Measurements from ENCODE around the gene KLF7. TPM values are rescaled to one million over a fixed set of nuclear protein-coding genes. Genes with fewer than 3 reads are reported as not detected.

KLF7 gene
- total RNA-seq, 4 donors from 2014 or later, result 22.5 to 63.5 (median 37.1) TPM

DNA sequence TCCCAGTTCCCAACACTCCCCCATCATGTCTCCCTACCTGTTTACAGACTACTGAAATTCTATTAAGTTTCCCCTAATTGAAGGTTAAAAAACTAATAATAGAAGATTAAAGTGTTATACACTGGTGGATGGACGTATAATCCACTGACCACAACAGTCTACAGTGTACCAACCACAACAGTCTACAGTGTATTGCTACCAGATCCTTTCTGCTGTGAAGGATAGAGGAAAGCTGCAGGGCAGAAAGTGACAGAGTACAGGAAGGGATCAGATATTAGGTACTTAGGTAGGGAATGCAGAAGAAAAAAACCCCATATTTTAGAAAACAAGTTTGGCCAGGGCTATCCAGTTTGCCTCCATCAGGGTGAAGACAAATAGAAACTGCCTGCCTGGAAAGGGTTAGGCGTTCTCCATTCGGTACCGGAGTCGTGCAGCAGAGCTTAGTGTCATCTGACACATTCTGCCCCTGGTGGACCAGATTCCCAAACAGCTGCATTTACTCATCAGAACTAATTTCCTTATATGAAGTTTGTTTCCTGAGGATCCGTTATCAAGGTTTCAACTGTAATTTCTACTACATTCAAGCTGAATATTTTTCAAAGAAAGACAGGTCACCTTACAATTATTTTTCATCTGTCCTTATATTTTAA is 49.9 kb downstream of the KLF7 start:
- DNase-seq, result no peak
- no peaks in the 10 kb centered on the region for H3K9me3 ChIP-seq
- H3K27ac ChIP-seq, result no peak overlapping the region
- no peaks in the 10 kb centered on the region for H3K4me1 ChIP-seq
- H3K4me3 ChIP-seq, result no peak overlapping the region
- no peaks in the 10 kb centered on the region for H3K36me3 ChIP-seq
- H3K27me3 ChIP-seq, result no peaks in the 10 kb centered on the region
- TF ChIP-seq, protein P1, sequence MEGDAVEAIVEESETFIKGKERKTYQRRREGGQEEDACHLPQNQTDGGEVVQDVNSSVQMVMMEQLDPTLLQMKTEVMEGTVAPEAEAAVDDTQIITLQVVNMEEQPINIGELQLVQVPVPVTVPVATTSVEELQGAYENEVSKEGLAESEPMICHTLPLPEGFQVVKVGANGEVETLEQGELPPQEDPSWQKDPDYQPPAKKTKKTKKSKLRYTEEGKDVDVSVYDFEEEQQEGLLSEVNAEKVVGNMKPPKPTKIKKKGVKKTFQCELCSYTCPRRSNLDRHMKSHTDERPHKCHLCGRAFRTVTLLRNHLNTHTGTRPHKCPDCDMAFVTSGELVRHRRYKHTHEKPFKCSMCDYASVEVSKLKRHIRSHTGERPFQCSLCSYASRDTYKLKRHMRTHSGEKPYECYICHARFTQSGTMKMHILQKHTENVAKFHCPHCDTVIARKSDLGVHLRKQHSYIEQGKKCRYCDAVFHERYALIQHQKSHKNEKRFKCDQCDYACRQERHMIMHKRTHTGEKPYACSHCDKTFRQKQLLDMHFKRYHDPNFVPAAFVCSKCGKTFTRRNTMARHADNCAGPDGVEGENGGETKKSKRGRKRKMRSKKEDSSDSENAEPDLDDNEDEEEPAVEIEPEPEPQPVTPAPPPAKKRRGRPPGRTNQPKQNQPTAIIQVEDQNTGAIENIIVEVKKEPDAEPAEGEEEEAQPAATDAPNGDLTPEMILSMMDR (IDR thresholded peaks at IDR 0.05), result no peak
- TF ChIP-seq POLR2A (IDR thresholded peaks at IDR 0.05), result no peak

DNA sequence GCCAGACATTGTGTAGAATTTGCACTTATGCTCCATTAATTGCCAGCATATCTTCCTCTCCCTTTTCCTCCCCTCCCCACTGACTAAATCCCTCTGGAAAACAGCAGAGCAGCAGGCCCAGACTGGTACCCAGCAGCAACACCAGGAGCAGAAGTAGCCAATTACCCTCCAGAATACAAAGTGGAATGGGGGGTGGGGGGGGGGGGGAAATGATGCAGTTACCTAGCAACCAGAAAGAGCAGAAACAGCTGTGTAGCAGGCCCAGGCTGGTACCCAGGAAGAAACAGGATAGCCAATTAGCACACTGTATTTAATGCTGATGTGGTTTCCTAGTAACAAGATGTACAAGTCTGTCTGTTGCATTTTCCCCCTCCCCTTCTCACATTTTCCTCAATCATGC is 52.3 kb downstream of the KLF7 start:
- no peaks in the 10 kb centered on the region for H3K27me3 ChIP-seq
- no peak overlapping the region for H3K27ac ChIP-seq
- H3K9me3 ChIP-seq, result no peaks in the 10 kb centered on the region
- no peaks in the 10 kb centered on the region for H3K36me3 ChIP-seq
- H3K4me1 ChIP-seq, result no peaks in the 10 kb centered on the region
- no peak for DNase-seq
- no peak overlapping the region for H3K4me3 ChIP-seq
- TF ChIP-seq POLR2A (IDR thresholded peaks at IDR 0.05), result no peak
- TF ChIP-seq, protein P1 (IDR thresholded peaks at IDR 0.05), result no peak

DNA sequence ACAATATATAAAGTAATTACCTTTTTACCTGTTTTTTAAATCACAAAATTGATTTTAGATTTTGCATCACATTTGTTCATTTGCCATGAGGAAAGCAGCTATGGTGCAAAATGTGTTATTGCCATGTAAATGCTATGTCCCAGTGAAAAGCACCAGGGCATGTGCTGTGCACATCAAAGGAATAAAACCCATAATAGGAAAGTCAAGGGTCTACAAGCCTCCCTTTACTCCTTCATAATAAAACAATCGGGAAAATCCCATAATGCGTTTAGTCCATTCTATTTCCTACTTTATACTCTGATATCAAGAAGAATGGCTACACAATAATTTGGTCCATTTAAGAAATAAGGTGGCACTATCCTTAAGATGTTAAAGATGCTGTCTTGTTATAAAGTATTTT is 53.0 kb downstream of the KLF7 start:
- Histone ChIP-seq H3K4me3 (no peak overlapping the region), H3K27ac (no peak overlapping the region), H3K27me3 (no peaks in the 10 kb centered on the region), H3K9me3 (no peaks in the 10 kb centered on the region), H3K36me3 (peaks cover 0 to under 1% (median 0%) of the 10 kb centered on the region in 3 donors), H3K4me1 (no peaks in the 10 kb centered on the region)
- TF ChIP-seq, protein P1 (IDR thresholded peaks at IDR 0.05), result no peak
- TF ChIP-seq POLR2A (IDR thresholded peaks at IDR 0.05), result no peak
- no peak for DNase-seq

DNA sequence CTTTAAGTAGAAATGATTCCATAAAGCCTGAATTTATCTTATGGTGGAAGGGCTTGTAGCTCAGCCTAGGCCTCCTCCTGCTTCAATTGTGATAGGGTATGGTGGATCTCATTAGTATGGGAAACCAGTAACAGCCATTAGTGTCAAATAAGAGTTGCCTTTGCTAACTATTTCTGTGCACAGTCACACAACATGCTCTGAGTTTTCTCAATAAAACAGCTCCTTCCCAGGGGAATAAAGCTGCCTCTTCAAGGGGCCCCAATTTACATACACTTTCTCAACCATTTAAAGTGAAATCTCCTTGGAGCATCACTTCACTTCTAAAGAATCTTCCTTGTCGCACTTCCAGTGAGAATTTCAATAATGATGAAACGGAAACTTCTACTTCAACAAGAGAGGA is 53.4 kb downstream of the KLF7 start:
- TF ChIP-seq, protein P1 (IDR thresholded peaks at IDR 0.05), result no peak
- no peak for TF ChIP-seq POLR2A (IDR thresholded peaks at IDR 0.05)
- H3K4me1 ChIP-seq, result no peaks in the 10 kb centered on the region
- no peaks in the 10 kb centered on the region for H3K27me3 ChIP-seq
- H3K27ac ChIP-seq, result no peak overlapping the region
- no peaks in the 10 kb centered on the region for H3K9me3 ChIP-seq
- H3K4me3 ChIP-seq, result no peak overlapping the region
- no peak for DNase-seq
- peaks cover 0 to 5% (median 0%) of the 10 kb centered on the region in 3 donors for H3K36me3 ChIP-seq

DNA sequence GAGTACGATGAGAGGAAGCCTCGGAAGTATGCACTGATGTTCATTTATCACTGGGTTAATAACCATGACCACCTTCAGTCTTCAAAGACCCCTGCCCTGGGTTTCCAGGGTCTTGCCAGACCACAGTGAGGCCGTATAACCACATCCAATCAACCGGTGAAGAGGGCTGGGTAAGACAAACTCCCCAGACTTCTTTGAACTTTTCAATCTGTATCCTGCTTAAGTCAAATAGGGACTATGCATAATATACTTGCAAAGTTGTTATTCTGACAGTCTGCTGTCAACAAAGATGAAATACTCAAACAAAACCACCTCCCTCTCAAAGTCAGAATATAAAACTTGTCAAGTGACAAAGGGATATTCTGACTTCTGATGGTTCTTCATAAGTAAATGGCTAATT is 54.0 kb downstream of the KLF7 start:
- no peaks in the 10 kb centered on the region for H3K27me3 ChIP-seq
- no peak overlapping the region for H3K27ac ChIP-seq
- TF ChIP-seq, protein P1 (IDR thresholded peaks at IDR 0.05), result no peak
- TF ChIP-seq POLR2A (IDR thresholded peaks at IDR 0.05), result no peak
- H3K4me1 ChIP-seq, result no peaks in the 10 kb centered on the region
- H3K4me3 ChIP-seq, result no peak overlapping the region
- H3K9me3 ChIP-seq, result no peaks in the 10 kb centered on the region
- DNase-seq, result no peak
- peaks cover 0 to 8% (median 0%) of the 10 kb centered on the region in 3 donors for H3K36me3 ChIP-seq
